CD8-positive, alpha-beta memory T cell (primary cell): ENCODE measurements around the gene TOR4A. TPM values are rescaled to one million over a fixed set of nuclear protein-coding genes. Genes with fewer than 3 reads are reported as not detected.
A peak's percentile ranks its signal among the peaks of the same experiment; 100 is the strongest.

Experiments
- CTCF ChIA-PET: fragments of 350-600 bp; sonication (Branson Sonifier 250); formaldehyde crosslinking; loops from one replicate; lab custom pipeline; 2021; ENCODE audit warnings: antibody characterized with exemption; lab: Charles Lee
- POLR2A ChIA-PET: fragments of 350-600 bp; sonication (Branson Sonifier 250); formaldehyde crosslinking; loops from one replicate; lab custom pipeline; 2021; ENCODE audit warnings: antibody characterized with exemption; lab: Charles Lee
- DNase-seq, 5 donors: peaks; one replicate each; pipeline versions ENCODE4 v3.0.0 to v3.0.0-alpha.2; 2020 to 2022; ENCODE audit warnings: mixed read lengths in 1 of 5
- H3K27ac ChIP-seq: one replicate; pipeline ENCODE4 v1.7.0; 2013; ENCODE audit warnings: low read depth, mild to moderate bottlenecking, low read length, moderate library complexity
- H3K27me3 ChIP-seq: 2 replicates; pipeline ENCODE4 v1.7.0; 2013; ENCODE audit warnings: low read length, mild to moderate bottlenecking; ENCODE audit not compliant: insufficient read depth, poor library complexity, severe bottlenecking
- H3K36me3 ChIP-seq: 2 replicates; pipeline ENCODE4 v1.7.0; 2013; ENCODE audit warnings: mild to moderate bottlenecking, low read length, moderate library complexity; ENCODE audit not compliant: insufficient read depth
- H3K4me1 ChIP-seq: 2 replicates; pipeline ENCODE4 v1.7.0; 2013; ENCODE audit warnings: mild to moderate bottlenecking, low read length, moderate library complexity; ENCODE audit not compliant: insufficient read depth
- H3K4me3 ChIP-seq: 2 replicates; pipeline ENCODE4 v1.7.0; 2013; ENCODE audit warnings: mild to moderate bottlenecking, low read length
- H3K9me3 ChIP-seq: 2 replicates; pipeline ENCODE4 v1.7.0; 2013; ENCODE audit warnings: mild to moderate bottlenecking, low read length
- H3K27ac Mint-ChIP-seq, 8 donors: one replicate each; pipeline ENCODE4 v1.8.0; 2020 to 2021; ENCODE audit warnings: mixed read lengths in 8 of 8, mild to moderate bottlenecking in 6 of 8, inconsistent platforms in 3 of 8, moderate library complexity in 3 of 8
- H3K27me3 Mint-ChIP-seq, 2 donors: one replicate each; pipeline ENCODE4 v1.8.0; 2020 to 2021; ENCODE audit warnings: mixed read lengths in 2 of 2, mild to moderate bottlenecking in 1 of 2, moderate library complexity in 1 of 2
- H3K36me3 Mint-ChIP-seq, 3 donors: one replicate each; pipeline ENCODE4 v1.8.0; 2020 to 2021; ENCODE audit warnings: mixed read lengths in 3 of 3, inconsistent platforms in 1 of 3, mild to moderate bottlenecking in 1 of 3
- H3K4me1 Mint-ChIP-seq, 3 donors: one replicate each; pipeline ENCODE4 v1.8.0; 2020 to 2021; ENCODE audit warnings: mixed read lengths in 3 of 3, inconsistent platforms in 1 of 3, mild to moderate bottlenecking in 1 of 3
- H3K4me3 Mint-ChIP-seq, 7 donors: one replicate each; pipeline ENCODE4 v1.8.0; 2020 to 2021; ENCODE audit warnings: mixed read lengths in 7 of 7, mild to moderate bottlenecking in 6 of 7, moderate library complexity in 4 of 7, inconsistent platforms in 2 of 7
- H3K9me3 Mint-ChIP-seq, 5 donors: one replicate each; pipeline ENCODE4 v1.8.0; 2020 to 2022; ENCODE audit warnings: mixed read lengths in 5 of 5, mild to moderate bottlenecking in 3 of 5, moderate library complexity in 2 of 5, inconsistent platforms in 1 of 5
- polyA plus RNA-seq: library from polyadenylated mRNA; unstranded; fragments of 300-500 nt; fragmentation: Illumina TruSeq; gene quantifications from one replicate; pipeline ENCODE4 v1.2.3, GENCODE V29; 2021
- total RNA-seq, 2 experiments: library from RNA; stranded (reverse); gene quantifications; one replicate each; pipeline ENCODE4 v1.2.3, GENCODE V29; 2021

The TOR4A gene
- total and polyA plus RNA-seq, 3 experiments from 2014 or later = 1.8 to 3.9 (median 3.3) TPM

DNA sequence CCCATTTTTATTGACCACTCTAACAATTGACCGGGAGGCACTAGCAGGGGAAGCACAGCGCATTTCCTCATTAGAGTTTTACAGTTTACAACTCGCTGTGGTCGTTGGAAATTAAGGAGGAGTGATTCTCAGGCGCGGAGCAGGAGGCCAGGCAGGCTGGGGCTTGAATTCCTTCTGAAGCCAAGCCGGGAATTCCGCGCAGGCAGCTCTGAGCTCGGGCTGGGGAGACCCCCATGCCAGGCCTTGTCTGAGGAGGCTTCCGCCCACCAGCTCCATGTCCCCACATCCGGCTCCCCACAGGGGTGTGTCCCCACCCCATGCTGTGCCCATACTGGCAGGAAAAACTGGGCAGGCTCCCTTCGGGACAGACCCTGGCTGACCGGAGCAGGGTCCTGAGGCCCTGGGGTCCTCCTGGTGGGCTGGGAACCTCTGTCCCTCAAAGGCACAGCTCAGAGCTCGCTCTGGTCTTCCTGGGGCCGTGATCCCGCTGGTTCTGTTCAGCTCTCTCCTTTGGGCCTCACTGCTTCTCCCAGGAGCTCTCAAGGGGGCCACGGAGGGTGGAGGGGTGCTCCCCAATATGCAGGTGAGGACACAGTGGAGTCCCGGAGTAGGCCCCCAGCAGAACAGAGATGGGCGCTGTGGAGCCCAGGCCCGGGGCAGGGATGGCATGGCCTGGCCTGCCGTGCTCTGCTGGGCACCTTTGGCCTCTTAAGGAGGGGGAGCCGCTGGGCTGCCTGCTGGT lies 25.8 kb downstream of the TOR4A start:
- Mint-ChIP-seq H3K4me1 (peaks cover 5 to 18% (median 5%) of the 10 kb centered on the region in 3 donors), H3K27me3 (peaks cover 4 to 14% of the 10 kb centered on the region in 2 donors), H3K27ac (no peak overlapping the region), H3K36me3 (no peaks in the 10 kb centered on the region), H3K9me3 (no peaks in the 10 kb centered on the region), H3K4me3 (peak overlapping the region in 4 of 7 donors; percentile 28 to 81 (median 36))
- DNase-seq = no peak
- peaks cover 18% of the 10 kb centered on the region for H3K27me3 ChIP-seq
- H3K9me3 ChIP-seq = no peaks in the 10 kb centered on the region
- POLR2A ChIA-PET = no interaction called here
- no peaks in the 10 kb centered on the region for H3K36me3 ChIP-seq
- no peak overlapping the region for H3K4me3 ChIP-seq
- H3K27ac ChIP-seq = peak overlapping the region; percentile 38
- H3K4me1 ChIP-seq = peaks cover 26% of the 10 kb centered on the region
- CTCF ChIA-PET = interaction anchor here (1.6 kb wide), 1 partner anchor 17 kb away, joined by 3 read pairs; no protein-coding TSS in a partner anchor

DNA sequence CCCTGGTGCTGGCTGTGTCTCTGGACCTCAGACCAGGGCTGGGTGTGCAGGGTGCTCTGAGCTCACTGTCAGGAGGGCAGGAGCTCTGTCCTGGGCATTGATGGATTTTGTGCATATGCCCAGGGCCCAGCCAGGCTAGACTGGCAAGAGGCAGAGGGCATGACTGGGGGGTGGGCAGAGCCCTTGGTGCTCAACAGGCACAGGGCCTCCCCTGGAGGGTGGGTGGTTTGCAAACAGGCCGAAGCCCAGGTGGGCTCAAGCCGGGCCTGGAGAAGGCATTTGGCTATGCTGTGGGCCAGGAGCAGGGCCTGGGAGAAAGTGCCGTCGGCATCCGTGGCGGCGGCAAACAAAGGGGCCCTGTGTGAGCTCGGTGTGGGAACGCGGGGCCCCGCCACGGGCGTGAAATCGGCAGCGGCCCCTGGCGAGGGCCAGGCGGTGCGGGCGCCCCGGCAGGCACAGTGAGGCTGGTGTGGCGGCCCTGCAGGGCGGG lies 26.4 kb downstream of the TOR4A start:
- ChIA-PET CTCF (no interaction called here), POLR2A (no interaction called here)
- no peaks in the 10 kb centered on the region for H3K36me3 ChIP-seq
- Mint-ChIP-seq H3K4me3 (peak overlapping the region in 3 of 7 donors; percentile 23 to 40 (median 32)), H3K9me3 (no peaks in the 10 kb centered on the region), H3K4me1 (peaks cover 5 to 18% (median 5%) of the 10 kb centered on the region in 3 donors), H3K27me3 (peaks cover 4 to 8% of the 10 kb centered on the region in 2 donors), H3K36me3 (no peaks in the 10 kb centered on the region), H3K27ac (no peak overlapping the region)
- DNase-seq = peak in 1 of 5 donors; percentile 42
- H3K27me3 ChIP-seq = peaks cover 13% of the 10 kb centered on the region
- no peak overlapping the region for H3K27ac ChIP-seq
- no peak overlapping the region for H3K4me3 ChIP-seq
- H3K9me3 ChIP-seq = no peaks in the 10 kb centered on the region
- H3K4me1 ChIP-seq = peaks cover 26% of the 10 kb centered on the region

- Histone ChIP-seq H3K27me3 (peaks cover 8% of the 10 kb centered on the region), H3K9me3 (no peaks in the 10 kb centered on the region), H3K4me3 (no peak overlapping the region), H3K27ac (no peak overlapping the region), H3K4me1 (peaks cover 26% of the 10 kb centered on the region), H3K36me3 (no peaks in the 10 kb centered on the region)
- Mint-ChIP-seq H3K27ac (no peak overlapping the region), H3K9me3 (no peaks in the 10 kb centered on the region), H3K27me3 (peaks cover 4% of the 10 kb centered on the region in 2 donors), H3K4me1 (peaks cover 5 to 18% (median 5%) of the 10 kb centered on the region in 3 donors), H3K36me3 (no peaks in the 10 kb centered on the region), H3K4me3 (no peak overlapping the region)
- POLR2A ChIA-PET = no interaction called here
- DNase-seq = peak in 1 of 5 donors; percentile 41
- CTCF ChIA-PET = no interaction called here
Observed at GRCh38 chr9:137304383-137305059, 27.0 kb downstream of the TOR4A start.

DNA sequence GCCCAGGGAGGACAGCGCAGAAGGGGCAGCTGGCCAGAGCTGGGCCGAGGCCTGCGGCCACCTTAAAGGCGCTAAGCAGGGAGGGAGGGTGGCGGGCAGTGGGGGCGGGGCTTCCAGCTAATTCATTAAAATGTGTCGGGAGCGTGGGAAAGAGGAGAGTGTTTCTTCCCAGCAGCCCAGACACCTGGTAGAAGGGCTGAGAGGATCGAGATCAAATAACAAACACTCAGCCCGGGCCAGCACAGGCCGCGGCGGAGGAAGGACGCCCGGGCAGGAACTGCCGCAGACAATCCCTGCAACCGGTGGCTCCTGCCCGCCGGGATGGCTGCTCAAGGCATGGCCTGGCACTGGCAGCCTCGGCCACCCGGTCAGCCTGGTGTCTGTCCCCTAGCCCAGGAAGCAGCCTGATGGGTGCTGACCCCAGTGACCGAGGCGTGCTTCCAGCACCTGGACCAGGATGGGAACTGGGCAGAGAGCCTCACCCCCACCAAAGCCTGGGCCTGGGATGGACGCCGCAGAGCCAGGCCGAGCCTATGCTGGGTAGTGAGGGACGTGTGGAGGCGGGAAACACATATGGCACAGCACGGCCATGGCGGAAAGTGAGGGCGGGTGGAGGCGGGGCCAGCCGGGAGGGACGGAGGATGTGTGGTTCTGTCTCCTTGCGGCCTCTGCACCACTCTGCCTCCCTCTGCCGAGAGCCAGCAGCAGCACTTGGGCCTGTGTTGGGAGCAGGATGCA lies 27.7 kb downstream of the TOR4A start:
- no peaks in the 10 kb centered on the region for H3K9me3 ChIP-seq
- DNase-seq = peak in 2 of 5 donors; percentile 24 to 60
- Mint-ChIP-seq H3K27me3 (peaks cover 0 to 4% of the 10 kb centered on the region in 2 donors), H3K4me1 (peaks cover 2 to 15% (median 5%) of the 10 kb centered on the region in 3 donors), H3K36me3 (no peaks in the 10 kb centered on the region), H3K27ac (no peak overlapping the region), H3K4me3 (peak overlapping the region in 1 of 7 donors; percentile 83), H3K9me3 (no peaks in the 10 kb centered on the region)
- no peak overlapping the region for H3K27ac ChIP-seq
- H3K27me3 ChIP-seq = peaks cover 3% of the 10 kb centered on the region
- POLR2A ChIA-PET = no interaction called here
- H3K4me3 ChIP-seq = no peak overlapping the region
- CTCF ChIA-PET = no interaction called here
- peaks cover 22% of the 10 kb centered on the region for H3K4me1 ChIP-seq
- H3K36me3 ChIP-seq = no peaks in the 10 kb centered on the region

DNA sequence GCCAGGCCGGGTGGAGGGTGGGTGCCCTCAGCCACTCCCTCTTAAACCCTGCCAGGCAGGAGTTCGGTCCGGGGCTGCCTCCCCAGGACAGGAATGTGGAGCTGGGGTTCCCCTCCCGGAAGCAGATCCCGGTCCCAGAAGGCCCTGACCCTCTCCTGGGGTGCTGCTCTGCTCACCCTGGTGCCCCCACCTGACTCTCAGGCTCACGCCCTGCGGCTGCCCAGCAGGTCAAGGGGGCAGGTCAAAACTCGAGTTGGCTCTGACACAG lies 28.2 kb downstream of the TOR4A start:
- Histone ChIP-seq H3K4me3 (no peak overlapping the region), H3K36me3 (no peaks in the 10 kb centered on the region), H3K9me3 (no peaks in the 10 kb centered on the region), H3K27me3 (peaks cover 3% of the 10 kb centered on the region), H3K4me1 (peaks cover 17% of the 10 kb centered on the region), H3K27ac (no peak overlapping the region)
- no peak for DNase-seq
- POLR2A ChIA-PET = no interaction called here
- no peak overlapping the region for H3K27ac Mint-ChIP-seq
- peaks cover 1 to 12% (median 3%) of the 10 kb centered on the region in 3 donors for H3K4me1 Mint-ChIP-seq
- CTCF ChIA-PET = no interaction called here
- H3K36me3 Mint-ChIP-seq = no peaks in the 10 kb centered on the region
- peaks cover 0 to 2% of the 10 kb centered on the region in 2 donors for H3K27me3 Mint-ChIP-seq
- H3K4me3 Mint-ChIP-seq = no peak overlapping the region
- H3K9me3 Mint-ChIP-seq = no peaks in the 10 kb centered on the region

DNA sequence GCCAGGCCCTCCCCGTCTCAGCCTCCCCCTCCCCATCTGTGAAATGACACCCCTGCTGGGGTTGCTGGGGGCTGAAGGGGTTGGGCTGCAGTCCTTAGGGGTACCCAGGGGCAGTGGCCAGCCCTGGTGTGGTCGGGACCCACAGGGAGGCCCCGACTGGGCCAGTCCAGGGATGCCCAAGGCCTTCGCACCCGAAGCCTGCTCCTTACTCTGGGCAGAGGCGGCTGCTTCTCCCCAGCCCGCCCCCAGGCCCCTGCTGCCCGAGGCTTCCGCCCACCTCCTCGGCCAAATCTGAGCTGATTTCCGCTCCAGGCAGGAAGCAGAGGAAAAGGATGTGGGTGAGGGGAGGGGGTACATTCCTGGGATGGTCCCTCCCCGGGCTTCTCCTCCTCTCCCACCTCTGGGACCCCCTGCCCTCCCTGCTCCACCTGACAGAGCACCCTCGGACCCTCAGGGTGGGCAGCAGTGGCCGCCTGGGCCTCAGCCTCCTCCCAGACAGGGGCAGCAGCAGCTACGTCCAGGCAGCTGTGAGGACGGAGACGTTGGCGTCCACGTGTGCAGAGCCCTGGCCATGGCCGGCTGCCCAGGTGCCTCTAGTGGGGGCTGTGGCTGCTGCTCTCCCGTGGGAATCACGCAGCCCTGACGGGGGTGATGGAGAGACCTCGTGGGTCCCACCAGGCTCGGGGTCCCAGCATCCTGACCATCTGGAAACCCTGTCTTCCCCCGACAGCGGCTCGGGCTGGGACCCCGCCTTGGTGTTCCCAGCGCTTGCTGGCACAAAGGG lies 28.7 kb downstream of the TOR4A start:
- Histone ChIP-seq H3K27me3 (no peaks in the 10 kb centered on the region), H3K36me3 (no peaks in the 10 kb centered on the region), H3K9me3 (no peaks in the 10 kb centered on the region), H3K4me1 (peaks cover 14% of the 10 kb centered on the region), H3K4me3 (no peak overlapping the region), H3K27ac (no peak overlapping the region)
- Mint-ChIP-seq H3K27me3 (no peaks in the 10 kb centered on the region), H3K9me3 (no peaks in the 10 kb centered on the region), H3K27ac (no peak overlapping the region), H3K36me3 (no peaks in the 10 kb centered on the region), H3K4me3 (no peak overlapping the region), H3K4me1 (peaks cover 0 to 9% (median 0%) of the 10 kb centered on the region in 3 donors)
- POLR2A ChIA-PET = no interaction called here
- peak in 1 of 5 donors; percentile 47 for DNase-seq
- CTCF ChIA-PET = no interaction called here

DNA sequence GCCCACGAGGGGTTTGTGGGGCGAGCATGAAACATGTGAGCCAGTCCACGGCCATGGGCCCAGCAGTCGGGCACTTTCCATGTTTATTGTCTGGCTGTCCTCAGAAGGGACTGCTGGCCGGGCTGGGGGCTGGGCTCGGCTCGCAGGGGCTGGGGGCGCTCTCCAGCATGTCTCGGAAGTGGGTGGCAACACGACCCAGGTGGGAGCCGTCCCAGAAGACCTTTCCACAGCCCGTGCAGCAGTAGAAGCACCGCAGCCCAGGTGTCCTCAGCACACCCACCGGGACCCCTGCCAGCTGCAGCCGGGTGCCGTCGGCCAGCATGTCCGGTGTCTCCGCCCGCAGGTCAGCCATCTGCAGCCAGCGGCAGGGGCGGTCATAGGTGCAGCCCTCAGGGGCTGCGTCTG lies 29.3 kb downstream of the TOR4A start:
- Mint-ChIP-seq H3K9me3 (no peaks in the 10 kb centered on the region), H3K27ac (no peak overlapping the region), H3K4me1 (peaks cover 0 to 9% (median 0%) of the 10 kb centered on the region in 3 donors), H3K36me3 (no peaks in the 10 kb centered on the region), H3K4me3 (no peak overlapping the region), H3K27me3 (no peaks in the 10 kb centered on the region)
- Histone ChIP-seq H3K4me1 (peaks cover 14% of the 10 kb centered on the region), H3K27me3 (no peaks in the 10 kb centered on the region), H3K4me3 (no peak overlapping the region), H3K36me3 (no peaks in the 10 kb centered on the region), H3K27ac (no peak overlapping the region), H3K9me3 (no peaks in the 10 kb centered on the region)
- ChIA-PET POLR2A (no interaction called here), CTCF (no interaction called here)
- DNase-seq = no peak
